NCI-H2107 treated with DMSO at 0.1 percent for 48 hours (cell line): ENCODE results near the gene LRBA.
A peak's percentile ranks its signal among the peaks of the same experiment; 100 is the strongest.
"Not testable (repeated sequence)": the region's sequence is repeated elsewhere in the genome, so short reads cannot be mapped to it uniquely, and the experiment has no call there.

Source experiments
- DNase-seq: peaks from one replicate; lab custom pipeline; 2025; ENCODE audit not compliant: unreplicated experiment; lab: John Stamatoyannopoulos, UW

LRBA gene

DNA sequence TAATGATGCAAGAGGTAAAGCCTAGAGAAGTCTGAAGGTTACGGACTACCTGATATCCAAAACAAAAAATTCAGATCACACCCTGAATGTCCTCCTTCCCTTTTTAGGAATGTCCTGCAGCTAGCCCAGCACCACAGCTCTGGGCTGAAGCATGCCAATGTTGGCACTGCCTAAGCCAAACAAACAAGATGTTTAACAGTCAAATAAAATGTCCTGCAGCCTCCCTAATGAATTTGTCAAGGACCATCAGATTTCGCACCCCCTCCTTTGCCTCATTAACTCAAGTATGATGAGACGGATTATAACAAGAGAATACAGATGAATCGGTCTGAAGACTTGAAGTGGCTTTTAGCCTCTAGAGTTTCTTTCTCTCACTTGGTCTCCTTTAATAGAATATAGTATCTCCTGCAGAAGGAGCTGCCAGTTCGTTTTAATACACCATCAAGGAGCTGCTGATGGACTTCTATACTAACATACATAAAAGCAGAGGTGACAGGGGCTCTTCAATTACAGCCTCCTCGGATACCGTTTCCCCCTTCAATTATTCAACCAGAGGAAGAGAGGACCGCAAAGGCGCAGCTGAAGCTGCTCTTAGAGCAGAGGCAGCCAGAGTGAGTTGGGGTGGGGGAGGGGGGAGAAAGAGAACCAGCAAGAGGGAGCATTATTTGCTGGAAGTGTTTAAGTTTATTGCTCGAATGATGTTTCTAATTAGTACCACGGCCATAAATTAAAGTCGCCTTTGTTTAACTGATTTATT is 436.2 kb downstream of the LRBA start:
- DNase-seq, result peak; percentile 64

DNA sequence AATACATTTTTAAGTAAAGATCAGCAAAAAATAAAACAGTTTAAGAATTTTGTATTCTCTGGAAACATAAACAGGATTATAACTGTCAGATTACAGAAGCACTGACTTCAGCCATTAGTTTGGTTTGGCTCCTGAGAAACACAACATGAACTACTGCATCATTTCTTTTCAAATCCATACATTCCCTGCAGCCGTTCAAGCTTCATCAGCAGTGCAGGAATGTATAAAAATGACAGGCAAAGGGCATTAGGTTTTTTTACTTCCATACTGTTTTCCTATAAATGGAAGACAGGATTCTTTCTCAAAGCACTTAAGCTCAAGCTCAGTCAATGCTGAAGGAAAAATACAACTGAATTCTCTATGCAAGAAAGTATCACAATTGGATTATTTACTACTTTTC is 437.3 kb downstream of the LRBA start:
- DNase-seq, result no peak

DNA sequence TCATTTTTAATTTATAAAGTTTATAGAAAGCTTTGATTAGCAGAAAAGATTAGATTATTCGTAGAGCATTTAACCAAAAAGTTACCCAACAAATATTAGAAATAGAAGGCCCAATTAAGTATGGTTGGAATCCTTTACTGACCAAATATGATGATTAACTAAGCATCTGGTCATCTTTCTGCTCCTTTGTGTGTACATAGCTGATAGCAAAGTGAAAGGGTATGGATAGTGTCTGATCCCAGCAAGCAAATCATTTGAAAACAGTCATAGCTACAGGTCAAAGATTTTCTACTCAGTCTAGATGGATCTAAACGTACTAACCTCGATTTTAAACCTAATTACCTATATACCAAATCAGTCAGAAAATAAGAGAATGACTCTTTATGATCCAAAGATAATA is 440.4 kb downstream of the LRBA start:
- no peak for DNase-seq

- DNase-seq, result no peak
Observed at GRCh38 chr4:150573534-150573933, 441.6 kb downstream of the LRBA start.

GRCh38 chr4:150572704-150573504 is 442.2 kb downstream of the LRBA start:
- DNase-seq, result no peak

- DNase-seq, result no peak
Observed at GRCh38 chr4:150570862-150571261, 444.2 kb downstream of the LRBA start.

GRCh38 chr4:150569998-150570535 is 445.0 kb downstream of the LRBA start:
- no peak for DNase-seq

- DNase-seq, result no peak
Observed at GRCh38 chr4:150569384-150569987, 445.6 kb downstream of the LRBA start.

DNA sequence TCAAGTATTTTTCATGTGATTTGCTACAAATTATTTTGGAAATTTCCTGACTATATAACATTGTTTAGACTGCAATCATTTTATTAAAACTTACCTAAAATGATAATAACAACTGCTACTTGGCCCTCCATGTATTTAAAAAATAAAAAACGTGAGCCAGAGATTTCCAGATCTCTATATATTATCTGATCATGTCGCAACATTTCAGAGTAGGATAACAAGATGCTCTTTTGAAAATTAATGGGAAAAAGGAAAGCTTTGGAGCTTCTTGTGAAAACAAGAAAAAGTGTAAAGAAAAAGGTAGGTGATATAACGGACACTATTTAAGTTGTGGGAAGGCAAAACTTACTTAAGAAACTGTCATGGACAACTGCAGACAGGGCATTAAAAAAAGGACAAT is 448.0 kb downstream of the LRBA start:
- DNase-seq, result no peak

- DNase-seq, result not testable (repeated sequence)
Observed at GRCh38 chr4:150564967-150565366, 450.1 kb downstream of the LRBA start.

DNA sequence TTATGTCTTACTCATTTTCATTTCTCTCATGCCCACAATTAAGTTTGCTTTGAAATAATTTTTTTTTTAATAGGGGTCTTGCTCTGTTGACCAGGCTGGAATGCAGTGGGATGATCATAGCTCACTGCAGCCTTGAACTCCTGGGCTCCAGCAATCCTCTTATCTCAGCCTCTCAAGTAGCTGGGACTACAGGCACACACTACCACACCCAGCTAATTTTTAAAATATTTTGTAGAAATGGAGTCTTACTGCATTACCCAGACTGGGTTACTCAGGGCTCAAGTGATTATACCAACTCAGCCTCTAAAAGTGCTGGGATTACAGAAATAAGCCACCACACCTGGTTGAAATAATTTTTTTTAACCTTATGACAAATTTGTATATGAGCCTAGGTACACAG is 452.3 kb downstream of the LRBA start:
- no peak for DNase-seq

GRCh38 chr4:150562250-150562649 is 452.8 kb downstream of the LRBA start:
- no peak for DNase-seq

- no peak for DNase-seq
Observed at GRCh38 chr4:150561143-150561737, 453.8 kb downstream of the LRBA start.

GRCh38 chr4:150557811-150558210 is 457.3 kb downstream of the LRBA start:
- DNase-seq, result not testable (repeated sequence)

DNA sequence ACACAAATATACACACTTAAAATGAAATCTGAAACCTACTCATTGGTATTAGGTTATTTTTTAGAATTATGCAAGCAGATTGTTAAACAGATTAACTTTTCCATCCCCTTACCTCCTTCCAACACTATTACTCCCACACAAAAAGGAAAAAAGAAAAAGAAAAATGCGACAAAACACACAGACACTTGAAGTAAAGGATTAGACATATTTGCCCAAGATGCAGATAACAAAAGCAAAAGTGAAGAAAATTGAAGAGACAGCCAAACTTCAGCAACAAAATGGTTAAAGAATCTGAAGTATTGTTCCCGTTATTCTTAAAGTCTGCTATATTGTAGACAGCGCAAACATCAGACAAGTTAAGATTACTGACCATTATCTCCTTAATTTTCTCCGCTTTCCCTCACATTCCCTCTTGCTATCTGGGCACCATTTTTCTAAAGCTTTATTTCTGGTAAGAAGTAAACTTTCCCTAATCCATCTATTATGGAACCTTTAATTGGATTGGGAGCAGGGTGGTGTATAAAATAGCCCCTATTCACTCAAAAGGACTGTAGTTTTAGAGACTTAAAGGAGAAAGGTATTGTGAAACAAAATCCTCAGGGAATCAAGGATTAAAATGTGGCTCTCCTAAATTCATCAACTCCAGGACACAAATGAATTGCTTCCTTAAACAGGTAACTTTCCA is 467.8 kb downstream of the LRBA start:
- no peak for DNase-seq

- no peak for DNase-seq
Observed at GRCh38 chr4:150546286-150546685, 468.8 kb downstream of the LRBA start.

DNA sequence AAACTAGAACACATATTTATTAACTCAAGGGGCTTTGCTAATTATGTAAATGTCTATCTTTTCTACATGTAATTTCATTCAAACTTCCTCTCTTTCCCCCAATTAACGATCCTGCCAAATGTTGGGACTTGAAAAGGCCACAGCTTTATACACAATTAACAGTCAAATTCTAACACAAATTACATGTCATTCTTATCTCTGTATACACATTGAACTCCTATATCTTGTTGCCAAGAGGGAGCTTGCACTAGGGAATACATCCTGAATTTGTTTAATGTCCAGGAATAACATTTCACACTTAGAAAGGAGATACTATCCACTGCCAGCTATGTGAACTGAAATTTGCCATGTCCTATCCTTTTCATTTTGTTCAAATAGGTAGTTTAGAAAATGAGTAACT is 472.0 kb downstream of the LRBA start:
- DNase-seq, result no peak

DNA sequence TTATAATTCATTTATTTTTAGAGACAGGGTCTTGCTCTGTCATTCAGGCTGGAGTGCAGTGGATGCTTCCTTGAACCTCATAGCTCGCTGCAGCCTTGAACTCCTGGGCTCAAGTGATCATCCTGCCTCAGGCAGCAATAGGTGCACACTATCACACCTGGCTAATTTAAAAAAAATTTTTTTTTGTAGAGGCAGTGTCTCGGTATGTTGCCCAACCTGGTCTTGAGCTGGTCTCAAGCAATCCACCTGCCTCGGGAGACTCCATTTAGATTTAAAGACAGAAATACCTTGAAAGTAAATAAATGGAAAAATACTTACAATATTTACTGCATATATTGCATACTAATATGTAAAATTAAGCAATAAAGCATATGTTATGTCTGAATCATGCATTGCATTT is 473.4 kb downstream of the LRBA start:
- DNase-seq, result no peak

- no peak for DNase-seq
Observed at GRCh38 chr4:150540959-150541360, 474.1 kb downstream of the LRBA start.

- DNase-seq, result no peak
Observed at GRCh38 chr4:150540536-150540935, 474.5 kb downstream of the LRBA start.

DNA sequence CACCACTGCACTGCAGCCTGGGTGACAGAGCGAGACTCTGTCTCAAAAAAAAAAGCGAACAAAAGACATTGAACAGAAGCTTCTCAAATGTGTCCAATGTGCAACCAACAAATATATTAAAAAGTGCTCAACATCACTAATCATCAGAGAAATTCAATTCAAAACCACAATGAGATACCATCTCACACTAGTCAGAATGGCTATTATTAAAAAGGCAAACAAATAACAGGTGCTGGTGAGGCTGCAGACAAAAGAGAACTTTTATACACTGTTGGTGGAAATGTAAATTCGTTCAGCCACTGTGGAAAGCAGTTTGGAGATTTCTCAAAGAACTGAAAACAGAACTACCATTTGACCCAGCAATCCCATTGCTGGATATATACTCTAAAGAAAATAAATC is 477.2 kb downstream of the LRBA start:
- DNase-seq, result not testable (repeated sequence)
